SU-DHL-6 (cell line): Measurements from ENCODE around the gene TRAF3IP3.

Experiments used
- CTCF ChIP-seq: fragments of 200-600 bp; sonication (generic); IDR thresholded peaks from one replicate; pipeline ENCODE4 v1.5.1; 2017; ENCODE audit warnings: antibody characterized with exemption, mild to moderate bottlenecking, low read length, moderate library complexity; ENCODE audit not compliant: insufficient read depth, poor library complexity, severe bottlenecking
- EZH2phosphoT487 ChIP-seq: fragments of 200-600 bp; sonication (generic), shearing (Covaris generic); conservative IDR thresholded peaks from 2 replicates; pipeline ENCODE4 v1.6.1; 2018; ENCODE audit warnings: mild to moderate bottlenecking, antibody characterized with exemption, low read length, moderate library complexity, mixed read lengths

DNA sequence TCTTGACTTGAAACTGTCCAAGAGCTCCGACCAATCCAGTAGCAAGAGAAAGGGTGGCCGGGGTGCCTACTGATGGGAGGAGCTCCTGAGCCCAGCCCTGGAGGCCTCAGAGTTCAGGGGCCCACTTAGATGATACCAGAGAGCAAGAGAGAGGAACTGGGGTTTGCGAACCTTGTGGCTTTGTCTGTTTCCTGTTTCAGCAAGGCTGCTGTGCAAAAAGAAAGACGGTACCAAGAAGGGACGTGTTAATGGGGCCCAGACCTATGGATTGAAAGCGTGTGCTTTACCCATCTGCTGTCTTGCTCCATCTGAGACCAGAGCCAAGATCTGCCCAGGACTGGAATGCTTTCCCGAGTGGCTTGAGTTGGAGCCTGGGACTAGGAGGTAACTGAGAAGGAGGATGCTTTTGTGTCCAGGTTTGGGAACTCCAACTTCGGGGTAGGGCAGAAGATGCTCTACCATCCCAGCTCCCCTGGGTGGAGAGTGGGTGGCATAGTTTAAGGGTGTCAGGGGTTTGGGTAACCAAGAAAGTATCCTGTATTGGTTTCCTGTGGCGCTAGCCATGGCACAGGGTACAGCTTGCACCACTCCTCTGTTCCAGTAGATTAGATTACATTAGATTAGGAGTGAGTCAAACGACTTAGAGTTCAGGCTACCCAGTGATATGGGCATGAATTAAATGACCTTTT lies at the start of gene TRAF3IP3:
- no peak for TF ChIP-seq CTCF
- TF ChIP-seq EZH2phosphoT487 = no peak
